Measurements from ENCODE around the gene SLC25A1. TPM values are rescaled to one million over a fixed set of nuclear protein-coding genes. Genes with fewer than 3 reads are reported as not detected.

Gene SLC25A1
- total and polyA plus RNA-seq, 2 experiments from 2014 or later = 140 to 238 TPM

GRCh38 chr22:19184276-19184997 is 5.9 kb upstream of the SLC25A1 start:
- Histone ChIP-seq H3K27ac (no peak overlapping the region), H3K36me3 (no peaks in the 10 kb centered on the region), H3K4me3 (no peak overlapping the region), H3K27me3 (no peaks in the 10 kb centered on the region), H3K9me3 (ENCODE audit: low read depth) (no peaks in the 10 kb centered on the region), H3K4me1 (ENCODE audit: low read depth) (no peaks in the 10 kb centered on the region)
- no peak for TF ChIP-seq CTCF (IDR thresholded peaks at IDR 0.05; ENCODE audit: low read depth, low read length)
- no peak for DNase-seq (ENCODE audit: low read depth in 1 of 2, low spot score in 1 of 2)

GRCh38 chr22:19183216-19183615 is 4.7 kb upstream of the SLC25A1 start:
- H3K4me3 ChIP-seq = no peak overlapping the region
- H3K9me3 ChIP-seq (ENCODE audit: low read depth) = no peaks in the 10 kb centered on the region
- no peak for TF ChIP-seq CTCF (IDR thresholded peaks at IDR 0.05; ENCODE audit: low read depth, low read length)
- DNase-seq (ENCODE audit: low read depth in 1 of 2, low spot score in 1 of 2) = no peak
- no peaks in the 10 kb centered on the region for H3K4me1 ChIP-seq (ENCODE audit: low read depth)
- no peaks in the 10 kb centered on the region for H3K27me3 ChIP-seq
- H3K36me3 ChIP-seq = no peaks in the 10 kb centered on the region
- H3K27ac ChIP-seq = no peak overlapping the region

- no peak for TF ChIP-seq CTCF (IDR thresholded peaks at IDR 0.05; ENCODE audit: low read depth, low read length)
- no peaks in the 10 kb centered on the region for H3K9me3 ChIP-seq (ENCODE audit: low read depth)
- DNase-seq (ENCODE audit: low read depth in 1 of 2, low spot score in 1 of 2) = no peak
- no peak overlapping the region for H3K27ac ChIP-seq
- H3K36me3 ChIP-seq = no peaks in the 10 kb centered on the region
- no peak overlapping the region for H3K4me3 ChIP-seq
- peaks cover under 1% of the 10 kb centered on the region for H3K4me1 ChIP-seq (ENCODE audit: low read depth)
- H3K27me3 ChIP-seq = no peaks in the 10 kb centered on the region
Measured at GRCh38 chr22:19182472-19183157, 4.1 kb upstream of the SLC25A1 start.

GRCh38 chr22:19181786-19182471 is 3.4 kb upstream of the SLC25A1 start:
- Histone ChIP-seq H3K27ac (no peak overlapping the region), H3K9me3 (ENCODE audit: low read depth) (no peaks in the 10 kb centered on the region), H3K27me3 (no peaks in the 10 kb centered on the region), H3K36me3 (no peaks in the 10 kb centered on the region), H3K4me1 (ENCODE audit: low read depth) (peaks cover 8% of the 10 kb centered on the region), H3K4me3 (no peak overlapping the region)
- DNase-seq (ENCODE audit: low read depth in 1 of 2, low spot score in 1 of 2) = no peak
- no peak for TF ChIP-seq CTCF (IDR thresholded peaks at IDR 0.05; ENCODE audit: low read depth, low read length)

GRCh38 chr22:19180740-19181410 is 2.3 kb upstream of the SLC25A1 start:
- Histone ChIP-seq H3K9me3 (ENCODE audit: low read depth) (no peaks in the 10 kb centered on the region), H3K27me3 (no peaks in the 10 kb centered on the region), H3K4me3 (no peak overlapping the region), H3K4me1 (ENCODE audit: low read depth) (peaks cover 8% of the 10 kb centered on the region), H3K27ac (no peak overlapping the region), H3K36me3 (no peaks in the 10 kb centered on the region)
- no peak for TF ChIP-seq CTCF (IDR thresholded peaks at IDR 0.05; ENCODE audit: low read depth, low read length)
- no peak for DNase-seq (ENCODE audit: low read depth in 1 of 2, low spot score in 1 of 2)

Data from cardiac muscle cell (in vitro differentiated cells and primary cell).